Left ventricle myocardium inferior (tissue), 1 donor: Measurements from ENCODE around the gene NFIB. TPM values are rescaled to one million over a fixed set of nuclear protein-coding genes. Genes with fewer than 3 reads are reported as not detected.
A peak's percentile ranks its signal among the peaks of the same experiment; 100 is the strongest.

Source experiments
- DNase-seq: peaks from one replicate; pipeline ENCODE4 v3.0.0-alpha.2; 2020
- H3K27ac ChIP-seq: fragments of 200-600 bp; replicated peaks from 2 replicates; pipeline ENCODE4 v1.8.0; 2021
- H3K27me3 ChIP-seq: fragments of 200-600 bp; 2 replicates; pipeline ENCODE4 v1.8.0; 2021; ENCODE audit warnings: low read depth
- H3K36me3 ChIP-seq: fragments of 200-600 bp; 2 replicates; pipeline ENCODE4 v1.8.0; 2021
- H3K4me1 ChIP-seq: fragments of 200-600 bp; 2 replicates; pipeline ENCODE4 v1.8.0; 2021
- H3K4me3 ChIP-seq: fragments of 200-600 bp; 2 replicates; pipeline ENCODE4 v1.8.0; 2021; ENCODE audit warnings: mild to moderate bottlenecking, moderate library complexity
- H3K9me3 ChIP-seq: fragments of 200-600 bp; replicated peaks from 2 replicates; pipeline ENCODE4 v1.8.0; 2021
- CTCF ChIP-seq: fragments of 200-600 bp; IDR thresholded peaks from 2 replicates; pipeline ENCODE4 v1.8.0; 2021; ENCODE audit warnings: antibody characterized with exemption, mild to moderate bottlenecking, borderline replicate concordance
- intact Hi-C: fragments of 100-400 bp; cut with micrococcal nuclease; formaldehyde crosslinking; loops from one replicate; pipeline ENCODE4 v1.11.0; 2022
- total RNA-seq: library from RNA; stranded (reverse); fragmentation: NEBNext Ultra II Directional; extraction: Animal tissue kit (Norgen Biotek cat#: 25700); gene quantifications from one replicate; pipeline ENCODE4 v1.2.1, GENCODE V29; 2021
- donor health status: DM: no; HTN: yes; CAD: no; lungs with severe emphysema.

Gene NFIB
- total RNA-seq, 1 donor from 2014 or later, result 110 TPM

- intact Hi-C loops, result no loop called here
- Histone ChIP-seq H3K4me3 (no peak overlapping the region), H3K27me3 (no peaks in the 10 kb centered on the region), H3K27ac (peak overlapping the region; percentile 7), H3K9me3 (no peaks in the 10 kb centered on the region), H3K36me3 (peaks cover 8% of the 10 kb centered on the region), H3K4me1 (peaks cover 98% of the 10 kb centered on the region)
- TF ChIP-seq CTCF, result no peak
- DNase-seq, result no peak
Measured at GRCh38 chr9:14249527-14249926, 64.4 kb downstream of the NFIB start.

GRCh38 chr9:14248149-14248548 lies 65.8 kb downstream of the NFIB start:
- H3K4me1 ChIP-seq, result peaks cover 98% of the 10 kb centered on the region
- no peak overlapping the region for H3K4me3 ChIP-seq
- intact Hi-C loops, result no loop called here
- no peak for DNase-seq
- H3K27me3 ChIP-seq, result no peaks in the 10 kb centered on the region
- TF ChIP-seq CTCF, result no peak
- H3K9me3 ChIP-seq, result no peaks in the 10 kb centered on the region
- no peak overlapping the region for H3K27ac ChIP-seq
- no peaks in the 10 kb centered on the region for H3K36me3 ChIP-seq

DNA sequence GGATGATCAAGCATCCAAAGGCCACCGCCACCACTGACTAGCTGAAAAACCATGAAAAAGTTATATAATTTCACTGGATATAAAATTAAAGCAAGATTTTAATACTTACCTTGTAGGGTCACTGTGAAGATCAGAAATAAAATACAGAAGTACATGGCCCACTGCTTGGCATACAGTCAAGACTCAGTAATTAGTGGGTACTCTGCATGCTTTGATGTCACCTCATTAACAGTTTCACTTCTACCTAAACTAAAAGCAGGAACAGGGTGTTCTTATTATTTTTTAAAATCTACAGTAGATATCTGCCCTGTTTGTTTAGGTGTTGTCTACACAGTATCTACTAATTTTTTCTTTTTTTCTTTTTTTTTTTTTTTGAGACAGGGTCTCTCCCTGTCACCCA lies 66.4 kb downstream of the NFIB start:
- H3K4me1 ChIP-seq, result peaks cover 98% of the 10 kb centered on the region
- no peak for DNase-seq
- no peak for TF ChIP-seq CTCF
- no peak overlapping the region for H3K4me3 ChIP-seq
- intact Hi-C loops, result no loop called here
- no peaks in the 10 kb centered on the region for H3K9me3 ChIP-seq
- no peaks in the 10 kb centered on the region for H3K27me3 ChIP-seq
- H3K27ac ChIP-seq, result peak overlapping the region; percentile 20
- no peaks in the 10 kb centered on the region for H3K36me3 ChIP-seq

GRCh38 chr9:14246951-14247350 lies 67.0 kb downstream of the NFIB start:
- H3K4me3 ChIP-seq, result no peak overlapping the region
- H3K27ac ChIP-seq, result peak overlapping the region; percentile 20
- no peak for TF ChIP-seq CTCF
- H3K27me3 ChIP-seq, result no peaks in the 10 kb centered on the region
- intact Hi-C loops, result no loop called here
- no peaks in the 10 kb centered on the region for H3K9me3 ChIP-seq
- peaks cover 98% of the 10 kb centered on the region for H3K4me1 ChIP-seq
- H3K36me3 ChIP-seq, result no peaks in the 10 kb centered on the region
- no peak for DNase-seq

- Histone ChIP-seq H3K4me3 (no peak overlapping the region), H3K27me3 (no peaks in the 10 kb centered on the region), H3K9me3 (no peaks in the 10 kb centered on the region), H3K27ac (no peak overlapping the region), H3K36me3 (no peaks in the 10 kb centered on the region), H3K4me1 (peaks cover 98% of the 10 kb centered on the region)
- intact Hi-C loops, result no loop called here
- no peak for TF ChIP-seq CTCF
- no peak for DNase-seq
Measured at GRCh38 chr9:14245901-14246525, 67.9 kb downstream of the NFIB start.
